GM12892 (cell line): ENCODE results near the gene PDE6H.

Experiments used
- POLR2A ChIP-seq: IDR thresholded peaks from 2 replicates; pipeline ENCODE4 v1.6.1; 2011; ENCODE audit warnings: low read depth, low read length, control low read depth
- POLR2AphosphoS5 ChIP-seq: IDR thresholded peaks from 2 replicates; pipeline ENCODE4 v1.6.1; 2011; ENCODE audit warnings: low read depth, low read length, control low read depth
- TAF1 ChIP-seq: IDR thresholded peaks from 2 replicates; pipeline ENCODE4 v1.6.1; 2011; ENCODE audit warnings: low read depth, mild to moderate bottlenecking, control low read depth, low read length, borderline replicate concordance

GRCh38 chr12:15014708-15015107 lies 41.9 kb downstream of the PDE6H start:
- no peak for TF ChIP-seq POLR2A
- no peak for TF ChIP-seq POLR2AphosphoS5
- TF ChIP-seq TAF1, result no peak
